ENCODE data around the gene GRIN1.
A peak's percentile ranks its signal among the peaks of the same experiment; 100 is the strongest.

Gene GRIN1

DNA sequence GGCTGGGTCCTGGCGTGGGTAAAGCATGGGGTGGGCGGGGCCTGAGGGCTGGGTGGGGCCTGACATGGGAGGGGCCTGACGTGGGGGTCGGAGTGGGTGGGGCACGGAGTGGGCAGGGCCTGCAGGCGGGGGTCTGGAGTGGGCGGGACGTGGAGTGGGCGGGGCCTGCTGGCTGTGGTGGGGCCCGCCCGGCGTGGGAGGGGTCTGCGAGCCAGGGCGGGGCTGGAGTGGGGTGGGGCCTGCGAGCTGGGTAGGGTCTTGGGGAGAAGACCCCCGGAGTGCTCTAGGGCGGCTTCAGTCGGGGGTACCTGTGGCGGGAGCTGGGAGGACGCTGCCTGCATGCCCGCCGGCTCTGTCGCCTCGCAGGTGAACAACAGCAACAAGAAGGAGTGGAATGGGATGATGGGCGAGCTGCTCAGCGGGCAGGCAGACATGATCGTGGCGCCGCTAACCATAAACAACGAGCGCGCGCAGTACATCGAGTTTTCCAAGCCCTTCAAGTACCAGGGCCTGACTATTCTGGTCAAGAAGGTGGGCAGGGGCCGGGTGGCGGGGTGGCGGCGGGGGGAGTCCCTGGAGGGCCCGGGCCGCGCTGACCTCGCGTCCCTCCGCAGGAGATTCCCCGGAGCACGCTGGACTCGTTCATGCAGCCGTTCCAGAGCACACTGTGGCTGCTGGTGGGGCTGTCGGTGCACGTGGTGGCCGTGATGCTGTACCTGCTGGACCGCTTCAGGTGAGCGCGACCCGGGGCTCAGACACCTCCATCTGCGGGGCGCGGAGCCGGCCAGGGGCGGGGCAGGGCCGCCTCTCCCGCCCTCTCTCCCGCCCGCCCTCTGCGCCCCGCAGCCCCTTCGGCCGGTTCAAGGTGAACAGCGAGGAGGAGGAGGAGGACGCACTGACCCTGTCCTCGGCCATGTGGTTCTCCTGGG lies 22.9 kb downstream of the GRIN1 start:
- POLR2A ChIA-PET: no interaction called here
- no peak for TF ChIP-seq ARNT (IDR thresholded peaks at IDR 0.05)
- no peak for TF ChIP-seq ELF4 (IDR thresholded peaks at IDR 0.05)
- TF ChIP-seq FOXA1 (IDR thresholded peaks at IDR 0.05): no peak
- TF ChIP-seq BHLHE40 (IDR thresholded peaks at IDR 0.05; ENCODE audit: borderline replicate concordance): no peak
- DNase-seq (ENCODE audit: extremely low spot score): peak; percentile 66
- CTCF ChIA-PET: no interaction called here

GRCh38 chr9:137162505-137163364 lies 23.8 kb downstream of the GRIN1 start:
- POLR2A ChIA-PET: interaction anchor here (0.9 kb wide), 1 partner anchor 33 kb away, joined by 4 read pairs; no protein-coding TSS in a partner anchor
- no peak for TF ChIP-seq FOXM1 (IDR thresholded peaks at IDR 0.05; ENCODE audit: borderline replicate concordance)
- no peak for TF ChIP-seq ZNF384 (IDR thresholded peaks at IDR 0.05)
- TF ChIP-seq NFRKB (IDR thresholded peaks at IDR 0.05): no peak
- no peak for TF ChIP-seq PKNOX1 (IDR thresholded peaks at IDR 0.05)
- no peak for TF ChIP-seq LEF1 (IDR thresholded peaks at IDR 0.05; ENCODE audit: borderline replicate concordance)
- TF ChIP-seq TARDBP (IDR thresholded peaks at IDR 0.05): no peak
- TF ChIP-seq FOXK2 (IDR thresholded peaks at IDR 0.05): no peak
- no peak for TF ChIP-seq FOXA1 (IDR thresholded peaks at IDR 0.05)
- no peak for TF ChIP-seq L3MBTL2 (conservative IDR thresholded peaks at IDR 0.05)
- TF ChIP-seq BHLHE40 (IDR thresholded peaks at IDR 0.05; ENCODE audit: borderline replicate concordance): no peak
- no peak for TF ChIP-seq ARNT (IDR thresholded peaks at IDR 0.05)
- no peak for TF ChIP-seq CTBP1 (IDR thresholded peaks at IDR 0.05; ENCODE audit: borderline replicate concordance)
- TF ChIP-seq SUZ12 (IDR thresholded peaks at IDR 0.05): no peak
- TF ChIP-seq HDGF (IDR thresholded peaks at IDR 0.05; ENCODE audit: borderline replicate concordance): no peak
- no peak for TF ChIP-seq SP1 (IDR thresholded peaks at IDR 0.05)
- no peak for TF ChIP-seq ELF4 (IDR thresholded peaks at IDR 0.05)
- no peak for DNase-seq (ENCODE audit: extremely low spot score)
- CTCF ChIA-PET: no interaction called here

- no peak for DNase-seq (ENCODE audit: extremely low spot score)
- ChIA-PET CTCF (no interaction called here), POLR2A (interaction anchor here (0.9 kb wide), 1 partner anchor 34 kb away, joined by 4 read pairs; no protein-coding TSS in a partner anchor)
- TF ChIP-seq ARNT (IDR thresholded peaks at IDR 0.05): no peak
- TF ChIP-seq SP1 (IDR thresholded peaks at IDR 0.05): no peak
- no peak for TF ChIP-seq BHLHE40 (IDR thresholded peaks at IDR 0.05; ENCODE audit: borderline replicate concordance)
- no peak for TF ChIP-seq PKNOX1 (IDR thresholded peaks at IDR 0.05)
- TF ChIP-seq FOXA1 (IDR thresholded peaks at IDR 0.05): no peak
- TF ChIP-seq FOXK2 (IDR thresholded peaks at IDR 0.05): no peak
- TF ChIP-seq NFRKB (IDR thresholded peaks at IDR 0.05): no peak
- no peak for TF ChIP-seq FOXM1 (IDR thresholded peaks at IDR 0.05; ENCODE audit: borderline replicate concordance)
Measured at GRCh38 chr9:137163365-137163715, 24.4 kb downstream of the GRIN1 start.

GRCh38 chr9:137163805-137164204 lies 24.9 kb downstream of the GRIN1 start:
- POLR2A ChIA-PET: no interaction called here
- no peak for TF ChIP-seq ARNT (IDR thresholded peaks at IDR 0.05)
- TF ChIP-seq NFRKB (IDR thresholded peaks at IDR 0.05): no peak
- DNase-seq (ENCODE audit: extremely low spot score): no peak
- CTCF ChIA-PET: no interaction called here

GRCh38 chr9:137164370-137165249 lies 25.7 kb downstream of the GRIN1 start:
- POLR2A ChIA-PET: no interaction called here
- no peak for DNase-seq (ENCODE audit: extremely low spot score)
- CTCF ChIA-PET: interaction anchor here (0.6 kb wide), 1 partner anchor 163 kb away, joined by 5 read pairs; no protein-coding TSS in a partner anchor
- TF ChIP-seq FOXK2 (IDR thresholded peaks at IDR 0.05): no peak
- no peak for TF ChIP-seq LEF1 (IDR thresholded peaks at IDR 0.05; ENCODE audit: borderline replicate concordance)
- no peak for TF ChIP-seq HDGF (IDR thresholded peaks at IDR 0.05; ENCODE audit: borderline replicate concordance)
- no peak for TF ChIP-seq L3MBTL2 (conservative IDR thresholded peaks at IDR 0.05)
- TF ChIP-seq ARNT (IDR thresholded peaks at IDR 0.05): no peak
- no peak for TF ChIP-seq PKNOX1 (IDR thresholded peaks at IDR 0.05)
- TF ChIP-seq ZNF384 (IDR thresholded peaks at IDR 0.05): no peak
